Measurements from ENCODE around the gene DNAH8. TPM values are rescaled to one million over a fixed set of nuclear protein-coding genes. Genes with fewer than 3 reads are reported as not detected.

The DNAH8 gene
- total RNA-seq, 4 donors from 2014 or later = not detected

GRCh38 chr6:38708496-38708895 lies 6.6 kb upstream of the DNAH8 start:
- DNase-seq (no peak), ATAC-seq (no peak)
- intact Hi-C loops (cut with DNase I; ENCODE audit: low total_unique reads) (no loop called here), in situ Hi-C loops (cut with MboI; ENCODE audit: low sequenced_read_pairs in 4 of 4) (no loop called here)
- TF ChIP-seq CTCF (IDR thresholded peaks at IDR 0.05 in 4 of 5, conservative IDR thresholded peaks at IDR 0.05 in 1 of 5) = no peak
- TF ChIP-seq POLR2A (IDR thresholded peaks at IDR 0.05) = no peak
- H3K4me1 ChIP-seq = no peaks in the 10 kb centered on the region
- H3K9me3 ChIP-seq = no peaks in the 10 kb centered on the region
- H3K36me3 ChIP-seq = no peaks in the 10 kb centered on the region
- no peak overlapping the region for H3K4me3 ChIP-seq
- peaks cover 0 to 7% (median 5%) of the 10 kb centered on the region in 3 donors for H3K27me3 ChIP-seq
- H3K27ac ChIP-seq = no peak overlapping the region

GRCh38 chr6:38713812-38714211 lies 1.3 kb upstream of the DNAH8 start:
- no peak overlapping the region for H3K4me3 ChIP-seq
- peaks cover 39 to 46% (median 43%) of the 10 kb centered on the region in 3 donors for H3K27me3 ChIP-seq
- in situ Hi-C loops (cut with MboI; ENCODE audit: low sequenced_read_pairs in 4 of 4) (no loop called here), intact Hi-C loops (cut with DNase I; ENCODE audit: low total_unique reads) (no loop called here)
- no peaks in the 10 kb centered on the region for H3K9me3 ChIP-seq
- no peak for DNase-seq
- peaks cover 4 to 7% of the 10 kb centered on the region in 2 donors for H3K4me1 ChIP-seq
- TF ChIP-seq CTCF (IDR thresholded peaks at IDR 0.05 in 4 of 5, conservative IDR thresholded peaks at IDR 0.05 in 1 of 5) (no peak), POLR2A (IDR thresholded peaks at IDR 0.05) (no peak)
- no peak for ATAC-seq
- H3K27ac ChIP-seq = no peak overlapping the region
- H3K36me3 ChIP-seq = no peaks in the 10 kb centered on the region

GRCh38 chr6:38714239-38715015 lies 684 bp upstream of the DNAH8 start:
- in situ Hi-C loops (cut with MboI; ENCODE audit: low sequenced_read_pairs in 4 of 4) = no loop called here
- ATAC-seq = no peak
- H3K9me3 ChIP-seq = no peaks in the 10 kb centered on the region
- TF ChIP-seq CTCF (IDR thresholded peaks at IDR 0.05 in 4 of 5, conservative IDR thresholded peaks at IDR 0.05 in 1 of 5) (no peak), POLR2A (IDR thresholded peaks at IDR 0.05) (no peak)
- peaks cover 40 to 48% (median 46%) of the 10 kb centered on the region in 3 donors for H3K27me3 ChIP-seq
- H3K4me3 ChIP-seq = no peak overlapping the region
- intact Hi-C loops (cut with DNase I; ENCODE audit: low total_unique reads) = no loop called here
- peaks cover 4 to 7% of the 10 kb centered on the region in 2 donors for H3K4me1 ChIP-seq
- DNase-seq = no peak
- no peaks in the 10 kb centered on the region for H3K36me3 ChIP-seq
- H3K27ac ChIP-seq = no peak overlapping the region

- peaks cover 4 to 7% of the 10 kb centered on the region in 2 donors for H3K4me1 ChIP-seq
- no peaks in the 10 kb centered on the region for H3K9me3 ChIP-seq
- no peaks in the 10 kb centered on the region for H3K36me3 ChIP-seq
- H3K4me3 ChIP-seq = no peak overlapping the region
- peaks cover 44 to 52% (median 48%) of the 10 kb centered on the region in 3 donors for H3K27me3 ChIP-seq
- intact Hi-C loops (cut with DNase I; ENCODE audit: low total_unique reads) (no loop called here), in situ Hi-C loops (cut with MboI; ENCODE audit: low sequenced_read_pairs in 4 of 4) (no loop called here)
- no peak for ATAC-seq
- no peak for DNase-seq
- no peak for TF ChIP-seq POLR2A (IDR thresholded peaks at IDR 0.05)
- TF ChIP-seq CTCF (IDR thresholded peaks at IDR 0.05 in 4 of 5, conservative IDR thresholded peaks at IDR 0.05 in 1 of 5) = no peak
- H3K27ac ChIP-seq = no peak overlapping the region
Observed at GRCh38 chr6:38716825-38717224, 1.7 kb downstream of the DNAH8 start.

Data from gastrocnemius medialis (tissue), 4 donors.